ENCODE data around the gene TUBA3E.
"Not testable (repeated sequence)": the region's sequence is repeated elsewhere in the genome, so short reads cannot be mapped to it uniquely, and the experiment has no call there.

Gene TUBA3E

DNA sequence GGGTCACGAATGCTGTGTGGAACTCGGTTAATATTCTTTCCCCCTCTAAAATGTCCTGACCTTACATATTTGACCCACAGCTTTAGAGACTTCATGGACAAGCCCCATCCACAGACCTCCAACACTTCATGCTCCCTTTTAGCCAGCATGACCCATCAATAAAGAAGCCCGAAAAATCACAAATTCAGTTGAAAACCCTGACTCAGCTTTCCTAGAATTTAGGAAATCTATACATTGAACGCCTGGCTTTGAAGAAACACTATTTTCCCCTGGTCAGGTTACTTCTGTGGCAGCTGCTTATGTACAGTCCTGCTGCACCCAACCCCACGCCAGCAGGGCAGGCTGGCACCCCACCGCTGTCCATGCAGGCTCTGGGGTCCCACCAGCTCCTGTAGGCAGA lies 6.9 kb downstream of the TUBA3E start:
- not testable (repeated sequence) for DNase-seq

DNA sequence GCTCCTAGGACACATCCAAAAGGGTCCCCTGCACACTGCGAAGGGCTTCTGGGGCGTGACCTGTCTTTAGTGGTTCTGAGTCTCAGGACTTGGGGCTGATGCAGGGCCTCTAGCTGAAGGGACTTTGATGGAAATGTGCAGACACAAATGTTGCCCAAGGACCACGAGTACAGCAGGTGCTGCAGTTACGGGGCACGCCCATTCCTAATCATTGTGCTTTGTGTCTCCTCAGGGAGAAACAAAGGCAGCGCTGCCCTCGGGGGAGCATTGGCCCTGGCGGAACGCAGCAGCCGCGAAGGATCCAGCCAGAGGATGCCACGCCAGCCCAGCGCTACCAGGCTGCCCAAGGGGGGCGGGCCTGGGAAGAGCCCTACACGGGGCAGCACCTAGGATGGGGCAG lies 8.0 kb downstream of the TUBA3E start:
- DNase-seq, result no peak

DNA sequence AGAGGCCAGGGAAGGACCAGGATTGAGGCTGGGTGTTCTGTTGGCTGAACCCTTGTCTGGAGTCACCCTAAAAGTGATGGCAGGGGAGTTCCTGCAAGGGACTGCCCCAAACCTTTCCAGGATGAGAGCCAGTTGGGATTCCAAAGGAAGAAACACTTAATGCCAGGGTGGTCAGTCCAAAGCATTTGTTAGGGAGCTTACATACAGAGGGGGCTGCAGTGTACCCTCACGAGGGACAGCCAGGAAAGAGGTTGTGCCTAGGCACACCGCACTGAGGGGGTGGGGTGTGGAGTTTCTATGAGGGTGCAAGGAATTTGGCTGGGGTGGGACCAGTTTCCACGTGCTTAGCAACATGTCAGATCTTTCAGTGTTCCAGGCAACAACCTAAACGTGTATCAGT lies 9.3 kb downstream of the TUBA3E start:
- DNase-seq, result not testable (repeated sequence)

DNA sequence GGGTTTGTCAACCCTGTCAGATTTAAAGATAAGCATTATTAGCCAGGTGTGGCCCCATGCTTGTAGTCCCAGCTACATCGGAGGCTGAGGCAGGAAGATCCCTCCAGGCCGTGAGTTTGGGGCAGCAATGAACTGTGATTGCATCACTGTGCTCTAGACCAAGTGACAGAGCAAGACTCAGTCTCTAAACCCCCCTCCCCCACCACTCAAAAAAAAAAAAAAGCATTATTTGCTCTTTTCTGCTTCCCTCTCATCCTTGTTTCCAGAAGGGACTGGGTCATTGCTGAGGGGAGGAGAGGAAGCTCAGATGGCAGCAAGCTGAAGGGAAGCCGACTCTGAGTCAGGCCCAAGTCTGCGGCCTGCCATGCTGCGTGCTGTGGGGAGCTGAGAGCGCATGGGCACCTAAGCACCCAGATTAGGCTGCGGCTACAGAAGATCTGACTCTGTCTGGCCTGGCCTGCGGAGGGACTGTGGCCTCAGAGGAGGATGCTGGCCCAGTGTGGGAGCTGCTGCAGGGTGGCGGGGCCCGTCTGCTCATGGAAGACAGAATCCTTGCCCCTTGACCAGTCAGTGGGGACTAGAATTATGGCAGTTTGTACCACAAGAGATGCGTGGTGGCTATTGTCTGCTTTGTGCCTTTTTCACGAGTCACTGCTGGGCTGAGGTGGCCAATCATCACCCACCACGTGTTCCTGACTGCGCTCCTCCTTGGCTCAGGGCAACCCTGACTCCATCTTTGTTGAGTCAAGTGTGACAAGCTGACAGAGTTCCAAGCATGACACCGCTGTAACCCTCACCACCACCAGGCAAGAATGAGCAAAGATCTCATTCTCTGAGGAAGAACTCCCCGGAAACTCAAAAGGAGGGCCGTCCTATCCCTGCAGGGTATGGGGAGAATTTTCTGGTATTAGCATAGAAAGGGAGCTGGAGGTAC lies 10.1 kb downstream of the TUBA3E start:
- not testable (repeated sequence) for DNase-seq

DNA sequence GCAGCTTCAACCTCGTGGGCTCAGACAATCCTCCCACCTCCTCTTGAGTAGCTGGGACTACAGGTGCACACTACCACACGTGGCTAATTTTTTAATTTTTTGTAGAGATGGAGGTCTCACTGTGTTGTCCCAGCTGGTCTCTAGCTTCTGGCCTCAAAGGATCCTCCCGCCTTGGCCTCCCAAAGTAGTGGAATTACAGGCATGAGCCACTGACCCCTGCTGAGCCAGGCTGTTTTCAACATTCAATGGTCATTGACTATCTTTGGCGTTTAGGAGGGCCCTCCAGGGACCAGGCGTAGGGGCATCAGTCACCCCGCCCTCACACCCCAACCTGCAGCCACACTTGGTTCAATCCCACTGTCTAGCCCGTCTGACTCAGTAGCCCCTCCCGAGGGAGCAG lies 11.0 kb downstream of the TUBA3E start:
- no peak for DNase-seq

DNA sequence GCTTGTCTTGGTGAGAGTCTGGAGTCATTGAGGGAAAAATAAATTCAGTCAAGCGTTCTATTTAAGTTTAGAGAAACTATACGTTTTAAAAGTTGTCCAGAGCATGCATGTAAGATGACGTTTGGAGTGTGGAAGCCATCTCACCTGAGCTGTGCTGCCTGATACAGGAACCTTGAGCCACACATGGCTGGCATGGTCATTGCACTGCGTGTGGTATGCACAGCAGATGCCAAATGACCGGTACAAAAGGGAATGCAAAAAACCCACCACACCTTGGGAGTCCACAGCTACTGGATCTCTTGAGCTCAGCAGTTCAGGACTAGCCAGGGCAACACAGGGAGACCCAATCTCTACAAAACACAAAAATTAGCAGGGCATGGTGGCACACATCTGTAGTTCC lies 11.8 kb downstream of the TUBA3E start:
- DNase-seq, result no peak

DNA sequence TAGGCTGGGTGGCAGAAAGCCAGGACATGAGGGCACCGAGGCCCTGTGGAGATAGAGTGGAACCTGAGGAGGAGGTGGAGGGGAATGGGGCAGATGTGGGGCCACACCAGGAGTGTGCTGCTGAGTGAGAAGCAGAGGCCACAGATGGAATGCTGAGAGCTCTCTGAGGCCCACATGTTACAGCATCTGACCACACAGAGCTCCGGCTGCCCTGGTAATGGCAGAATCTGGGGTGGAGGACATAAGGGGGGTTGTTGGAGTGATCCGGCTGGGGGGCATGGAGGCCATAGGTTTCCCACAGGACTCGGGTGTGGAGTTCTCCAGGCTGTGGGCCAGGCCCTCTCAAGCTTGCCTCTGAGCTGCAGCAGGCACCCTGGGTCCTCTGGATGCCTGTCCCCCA lies 12.3 kb downstream of the TUBA3E start:
- no peak for DNase-seq

DNA sequence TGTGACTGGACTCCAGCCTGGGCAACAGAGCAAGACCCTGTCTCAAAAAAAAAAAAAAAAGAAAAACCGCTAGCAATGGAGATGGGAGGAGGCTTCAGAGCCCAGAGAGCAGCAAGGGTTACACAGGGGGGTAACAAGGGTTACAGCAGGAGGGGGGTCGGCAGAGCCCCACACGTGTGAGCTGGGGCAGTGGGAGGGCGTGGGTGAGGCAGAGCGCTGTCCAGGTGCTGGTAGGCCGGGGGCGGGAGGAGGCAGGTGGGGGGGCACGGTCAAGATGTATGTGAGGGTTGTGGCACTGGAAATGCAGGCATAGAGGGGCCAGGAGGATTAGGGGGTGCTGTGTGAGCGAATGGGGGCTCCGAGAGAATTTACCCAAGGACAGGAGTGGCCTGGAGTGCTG lies 12.8 kb downstream of the TUBA3E start:
- DNase-seq, result no peak

DNA sequence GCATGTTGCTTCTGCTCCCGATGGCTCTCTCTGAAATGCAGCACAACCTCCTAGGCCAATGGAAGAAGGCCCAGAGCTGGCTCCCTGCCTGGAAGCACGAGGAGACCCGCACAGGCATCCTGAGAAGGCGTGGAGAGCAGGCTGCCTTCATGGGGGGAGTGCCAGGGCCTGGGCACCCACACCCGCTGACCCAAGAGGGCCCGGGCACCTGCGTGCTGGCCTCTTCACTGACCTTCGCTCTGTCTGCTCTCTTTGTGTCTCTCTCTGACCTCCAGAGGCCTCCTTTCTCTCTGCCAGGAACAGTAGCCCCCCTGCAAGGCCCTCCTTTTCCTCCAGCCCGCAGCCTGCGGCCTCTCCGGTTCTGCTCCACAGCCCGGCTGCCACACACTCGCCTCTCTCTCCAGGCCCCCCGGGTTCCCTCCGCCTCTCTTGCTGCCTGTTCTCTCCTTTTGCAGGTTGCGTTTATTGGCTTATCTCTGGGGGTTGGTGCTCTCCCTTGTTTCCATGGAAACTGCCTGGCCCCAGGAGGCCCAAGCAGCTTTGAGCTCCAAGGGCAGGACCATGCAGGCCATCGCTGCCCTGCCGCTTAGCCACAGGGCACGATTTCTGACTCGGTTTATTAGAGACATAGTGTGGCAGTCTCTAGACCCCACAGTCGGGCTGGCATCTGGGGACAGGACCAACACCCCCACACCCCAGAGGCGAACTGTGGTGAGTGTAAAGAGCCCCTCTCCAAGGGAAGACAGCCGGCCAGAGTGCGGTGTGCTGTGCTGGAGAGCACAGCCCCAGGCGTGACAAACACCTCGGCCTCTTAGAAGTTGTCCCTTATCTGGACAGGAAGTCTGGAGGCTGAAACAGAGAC lies 14.5 kb downstream of the TUBA3E start:
- peak in 28 of 51 donors; percentile 4 to 72 (median 36) for DNase-seq

DNA sequence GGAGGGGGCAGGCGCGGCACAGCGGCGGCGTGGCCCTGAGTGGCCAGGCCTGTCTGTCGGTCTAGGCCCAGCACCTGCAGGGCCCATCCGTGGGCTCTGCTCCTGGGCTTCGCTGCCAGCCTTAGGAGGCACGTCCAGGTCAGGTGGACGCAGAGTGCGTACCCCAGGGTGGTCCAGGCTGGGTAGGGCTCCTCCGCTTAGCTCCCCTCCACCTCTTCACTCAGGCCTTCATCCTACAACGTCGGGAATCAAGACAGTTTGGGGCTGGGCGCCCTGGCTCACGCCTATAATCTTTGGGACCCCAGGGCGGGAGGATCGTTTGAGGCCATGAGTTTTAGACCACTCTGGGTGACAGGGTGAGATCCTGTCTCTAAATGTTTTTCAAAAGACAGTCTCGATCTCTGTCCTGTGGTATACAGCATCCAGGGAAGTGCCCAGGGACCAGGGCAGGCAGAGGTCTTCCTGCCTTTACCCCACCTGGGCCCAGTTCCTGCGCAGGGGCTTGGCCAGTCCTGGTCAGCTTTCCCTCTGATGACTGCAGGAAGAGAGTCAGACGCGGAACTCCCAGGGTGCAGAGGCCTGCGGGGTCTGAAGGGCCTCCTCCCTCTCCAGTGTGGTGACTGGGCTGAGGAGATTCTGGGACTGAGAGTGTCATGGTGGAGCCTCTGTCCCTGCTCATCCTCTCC lies 15.3 kb downstream of the TUBA3E start:
- DNase-seq, result peak in 4 of 51 donors; percentile 12 to 49 (median 24)

DNA sequence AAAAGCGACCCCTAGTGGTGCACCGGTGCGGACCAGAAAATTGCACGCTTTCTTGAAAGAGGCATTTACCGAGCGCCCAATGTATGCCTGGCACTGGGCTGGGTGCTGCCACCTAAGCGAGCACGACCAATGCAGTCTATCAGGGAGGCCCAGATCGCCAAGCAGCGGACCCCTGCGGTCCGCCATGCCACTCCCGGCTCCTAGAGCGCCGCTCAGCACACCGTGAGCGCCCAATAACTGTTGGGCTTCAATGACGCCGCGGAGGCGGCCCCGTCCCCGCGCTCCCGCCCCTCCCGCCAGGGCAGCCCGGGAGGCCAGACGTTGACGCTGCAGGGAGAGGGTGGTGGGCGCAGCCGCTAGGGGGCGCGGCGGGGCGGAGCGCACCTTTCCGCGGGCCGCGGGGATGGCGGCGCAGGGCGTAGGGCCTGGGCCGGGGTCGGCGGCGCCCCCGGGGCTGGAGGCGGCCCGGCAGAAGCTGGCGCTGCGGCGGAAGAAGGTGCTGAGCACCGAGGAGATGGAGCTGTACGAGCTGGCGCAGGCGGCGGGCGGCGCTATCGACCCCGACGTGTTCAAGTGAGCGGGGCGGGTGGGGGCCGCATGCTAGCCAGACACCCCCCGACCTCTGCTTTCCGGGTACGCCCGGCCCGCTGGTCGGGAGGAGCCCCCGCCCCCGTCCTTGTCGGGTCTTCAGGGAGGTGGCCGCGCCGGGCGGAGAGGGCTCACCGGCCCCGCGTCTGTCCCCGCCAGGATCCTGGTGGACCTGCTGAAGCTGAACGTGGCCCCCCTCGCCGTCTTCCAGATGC lies 16.2 kb downstream of the TUBA3E start, which contains the start of gene MZT2B:
Gene MZT2B, plus strand, starts transcription at position 383 of the 803 bp plus-strand sequence. Its CDS starts 21 bp downstream, at position 404.
- peak; percentile 17 to 94 (median 80) for DNase-seq

DNA sequence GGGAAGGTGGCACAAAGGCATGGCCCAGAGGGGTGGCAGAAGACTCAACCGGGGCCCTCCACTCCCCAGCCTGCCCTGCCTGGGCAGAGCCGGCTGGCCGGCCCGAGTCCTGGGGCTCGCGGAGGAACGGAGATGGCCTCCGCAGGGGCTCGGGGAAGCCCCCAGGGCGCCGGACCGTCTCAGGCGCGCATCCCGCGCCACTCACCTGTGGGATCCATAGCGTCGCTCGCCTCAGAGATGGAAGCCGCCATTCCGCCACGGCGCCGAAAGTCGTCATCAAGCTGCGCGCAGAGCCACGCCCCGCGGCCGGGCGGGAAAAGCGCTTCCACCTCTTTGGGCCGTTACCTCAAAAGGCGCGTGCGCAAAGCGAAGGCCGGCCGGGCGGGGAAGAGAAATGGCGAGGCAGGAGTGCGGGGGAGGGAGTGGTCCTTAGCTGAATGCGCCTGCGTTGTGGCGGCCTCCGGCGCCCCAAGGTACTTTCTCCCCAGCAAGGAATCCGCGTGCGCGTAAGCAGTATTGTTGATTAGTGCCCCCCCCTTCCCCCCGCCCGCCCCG lies 16.8 kb downstream of the TUBA3E start, which contains the start of gene SMPD4:
Gene SMPD4, minus strand, starts transcription at position 278 of the 555 bp plus-strand sequence. CDS start 5,010 bp downstream, outside the sequence.
- peak; percentile 67 to 97 (median 92) for DNase-seq

DNA sequence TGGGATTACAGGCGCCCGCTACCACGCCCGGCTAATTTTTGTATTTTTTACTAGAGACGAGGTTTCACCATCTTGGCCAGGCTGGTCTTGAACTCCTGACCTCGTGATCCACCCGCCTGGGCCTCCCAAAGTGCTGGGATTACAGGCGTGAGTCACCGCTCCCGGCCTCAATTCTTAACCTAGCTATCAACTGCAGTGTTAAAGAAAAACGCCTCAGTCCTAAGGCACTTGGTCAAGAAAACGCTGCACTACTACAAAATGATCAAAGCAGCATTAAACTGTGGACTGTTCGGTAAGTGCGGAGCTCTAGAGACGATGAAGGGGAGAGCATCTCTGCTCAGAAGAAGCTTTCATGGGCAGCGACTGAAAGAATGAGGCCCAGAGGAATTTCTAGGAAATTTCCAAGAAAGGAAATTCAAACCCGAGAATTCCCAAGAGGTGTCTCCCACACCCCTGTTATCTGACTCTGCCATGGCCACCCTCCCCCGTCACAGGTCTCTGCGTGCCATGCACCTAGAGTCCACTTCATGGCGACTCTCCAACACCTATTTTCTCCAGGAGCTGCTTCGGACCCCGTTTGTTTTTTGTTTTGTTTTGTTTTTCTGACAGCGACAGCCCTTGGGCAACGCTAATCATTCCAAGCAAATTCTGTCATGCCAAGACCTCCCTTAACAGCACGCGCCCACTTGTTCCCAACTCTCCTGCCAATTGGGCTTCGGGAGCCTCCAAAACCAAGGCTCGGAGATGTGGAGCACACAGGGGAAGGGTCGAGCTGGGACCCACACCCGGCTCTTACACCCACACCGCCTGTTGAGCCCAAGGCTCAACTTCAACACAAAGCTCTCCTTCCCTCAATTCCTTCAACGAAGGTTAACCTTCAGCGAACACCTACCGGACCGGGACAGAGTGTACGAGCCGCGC lies 17.6 kb downstream of the TUBA3E start:
- not testable (repeated sequence) for DNase-seq

DNA sequence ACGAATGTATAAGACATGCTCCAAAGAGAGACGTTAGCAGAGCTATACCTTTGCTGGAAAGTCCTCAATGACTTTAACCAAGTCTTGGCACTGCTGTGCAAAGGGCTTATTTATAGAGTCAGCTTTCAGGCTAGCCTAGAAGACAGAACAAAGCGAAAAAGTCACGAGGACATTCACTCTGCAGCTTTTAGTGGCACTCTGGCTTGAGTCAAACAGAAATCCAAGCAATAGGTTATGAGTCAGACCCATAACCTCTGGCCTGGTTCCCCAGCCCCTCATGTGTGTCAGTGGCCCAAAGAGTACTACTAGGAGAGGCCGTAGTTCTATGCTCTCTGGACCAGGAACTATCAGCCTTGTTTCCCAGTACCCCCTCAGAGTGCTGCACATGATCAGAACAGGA lies 23.4 kb downstream of the TUBA3E start:
- not testable (repeated sequence) for DNase-seq

DNA sequence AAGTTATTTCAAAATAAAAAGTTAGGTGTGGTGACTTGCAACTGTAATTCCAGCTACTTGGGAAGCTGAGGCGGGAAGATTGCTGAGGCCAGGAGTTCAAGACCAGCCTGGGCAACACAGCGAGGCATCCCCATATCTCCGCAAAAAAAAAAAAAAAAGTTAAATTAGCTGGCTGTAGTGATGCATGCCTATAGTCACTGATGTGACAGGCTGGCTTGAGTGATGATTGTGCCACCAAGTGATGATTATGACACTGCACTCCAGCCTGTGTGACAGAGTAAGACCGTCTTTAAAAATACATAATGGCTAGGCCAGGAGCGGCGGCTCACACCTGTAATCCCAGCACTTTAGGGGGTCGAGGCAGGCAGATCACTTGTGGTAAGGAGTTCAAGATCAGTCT lies 28.3 kb downstream of the TUBA3E start:
- DNase-seq, result no peak

DNA sequence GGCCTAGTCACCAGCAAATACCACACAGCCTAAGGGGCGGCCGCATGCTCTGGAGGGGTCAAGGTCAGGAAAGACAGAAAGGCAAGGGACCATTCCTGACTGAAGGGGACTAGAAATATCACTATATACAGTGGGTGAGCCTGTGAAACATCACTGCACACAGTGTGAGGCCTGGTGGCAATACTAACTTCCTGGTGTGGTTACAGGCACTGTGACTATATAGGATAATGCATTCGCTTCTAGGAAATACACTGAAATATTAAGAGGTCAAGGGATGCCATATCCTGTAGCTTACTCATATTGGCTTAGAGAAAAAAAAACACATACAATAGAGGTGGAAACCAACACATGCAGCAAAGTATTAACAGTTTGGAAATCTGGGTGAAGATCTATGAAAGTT lies 29.1 kb downstream of the TUBA3E start:
- DNase-seq, result not testable (repeated sequence)

DNA sequence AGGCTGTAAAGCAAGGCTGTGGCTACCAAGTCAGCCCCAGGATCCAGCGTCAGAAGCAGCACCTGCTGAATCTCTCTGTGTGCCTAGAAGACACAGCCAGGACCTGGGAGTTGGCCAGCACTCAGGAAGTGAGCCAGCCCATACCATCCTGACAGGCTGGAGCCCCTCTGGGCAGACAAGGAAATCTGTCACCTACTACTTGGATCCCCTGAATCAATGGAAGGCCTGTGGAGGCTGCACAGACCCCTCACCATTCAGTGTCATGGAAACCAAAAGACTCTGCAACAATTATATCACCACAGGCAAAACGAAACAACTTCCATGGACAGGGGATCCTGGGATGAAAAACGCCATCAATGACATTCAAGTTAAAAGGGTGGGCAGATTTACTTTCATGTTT lies 31.6 kb downstream of the TUBA3E start:
- DNase-seq, result not testable (repeated sequence)

DNA sequence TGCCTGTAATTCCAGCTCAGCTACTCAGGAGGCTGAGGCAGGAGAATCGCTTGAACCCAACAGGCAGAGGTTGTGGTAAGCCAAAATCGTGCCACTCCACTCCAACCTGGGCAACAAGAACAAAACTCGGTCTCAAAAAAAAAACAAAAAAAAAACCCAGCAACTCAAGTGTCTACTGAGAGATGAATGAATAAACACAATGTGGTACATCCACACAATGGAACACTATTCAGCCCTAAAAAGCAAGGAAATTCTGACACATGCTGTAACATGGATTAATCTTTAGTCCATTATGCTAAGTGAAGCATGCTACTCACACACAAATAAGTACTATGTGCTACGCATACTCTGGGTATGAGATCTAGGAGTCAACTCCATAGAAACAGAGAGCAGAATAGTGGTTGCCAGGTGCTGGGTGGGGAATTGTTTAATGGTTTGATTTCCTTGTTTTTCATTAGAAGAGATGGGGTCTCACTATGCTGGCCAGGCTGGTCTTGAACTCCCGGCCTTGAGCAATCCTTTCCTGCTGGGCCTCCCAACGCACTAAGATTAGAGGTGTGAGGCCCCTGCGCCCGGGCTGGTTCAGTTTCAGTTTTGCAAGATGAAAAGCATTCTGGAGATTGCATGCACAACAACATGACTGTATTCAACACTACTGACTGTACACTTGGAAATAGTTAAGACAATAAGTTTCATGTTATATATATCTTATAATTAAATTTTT lies 32.8 kb downstream of the TUBA3E start:
- no peak for DNase-seq
